Activated CD4-positive, alpha-beta T cell treated with anti-CD3 and anti-CD28 coated beads, Interleukin-2, amount 50 U/mL, for 4 hours (primary cell): Measurements from ENCODE around the gene MAGEB2.
"Not testable (repeated sequence)": the region's sequence is repeated elsewhere in the genome, so short reads cannot be mapped to it uniquely, and the experiment has no call there.

Source experiments
- DNase-seq, 2 experiments: peaks; one replicate each; pipeline ENCODE4 v3.0.0-alpha.2; 2020

The MAGEB2 gene

GRCh38 chrX:30215357-30215843 is at the start of gene MAGEB2:
Gene MAGEB2 (plus strand): TSS chrX:30215563. CDS start chrX:30218581, 3,018 bp downstream.
- no peak for DNase-seq

GRCh38 chrX:30170900-30171299 is 44.5 kb upstream of the MAGEB2 start:
- no peak for DNase-seq

GRCh38 chrX:30181353-30181752 is 34.0 kb upstream of the MAGEB2 start:
- DNase-seq = no peak

- no peak for DNase-seq
Observed at GRCh38 chrX:30183554-30183953, 31.8 kb upstream of the MAGEB2 start.

- no peak for DNase-seq
Observed at GRCh38 chrX:30190426-30190825, 24.9 kb upstream of the MAGEB2 start.

GRCh38 chrX:30193910-30194309 is 21.5 kb upstream of the MAGEB2 start:
- not testable (repeated sequence) for DNase-seq

- no peak for DNase-seq
Observed at GRCh38 chrX:30196322-30196721, 19.0 kb upstream of the MAGEB2 start.

- no peak for DNase-seq
Observed at GRCh38 chrX:30212172-30212571, 3.2 kb upstream of the MAGEB2 start.

GRCh38 chrX:30217465-30217864 is 2.1 kb downstream of the MAGEB2 start:
- no peak for DNase-seq

GRCh38 chrX:30219372-30219771 is 4.0 kb downstream of the MAGEB2 start:
- DNase-seq = no peak

- no peak for DNase-seq
Observed at GRCh38 chrX:30220661-30221060, 5.3 kb downstream of the MAGEB2 start.

GRCh38 chrX:30224536-30224935 is 9.2 kb downstream of the MAGEB2 start:
- DNase-seq = no peak

- no peak for DNase-seq
Observed at GRCh38 chrX:30228526-30228925, 13.2 kb downstream of the MAGEB2 start.

GRCh38 chrX:30230395-30230794 is 15.0 kb downstream of the MAGEB2 start, which contains the start of gene MAGEB3:
Gene MAGEB3 (plus strand): TSS chrX:30230657. CDS start chrX:30235925, 5,268 bp downstream.
- DNase-seq = no peak

- no peak for DNase-seq
Observed at GRCh38 chrX:30241724-30242415, 26.5 kb downstream of the MAGEB2 start, which contains the start of gene MAGEB4. Gene MAGEB4 (plus strand): TSS chrX:30242000. CDS start chrX:30242136, 136 bp downstream.

- no peak for DNase-seq
Observed at GRCh38 chrX:30246769-30247489, 31.6 kb downstream of the MAGEB2 start, which contains the start of gene MAGEB1. Gene MAGEB1 (plus strand): TSS chrX:30247146. CDS start chrX:30250494, 3,348 bp downstream.

- DNase-seq = no peak
Observed at GRCh38 chrX:30248854-30249253, 33.5 kb downstream of the MAGEB2 start.

GRCh38 chrX:30253257-30253656 is 37.9 kb downstream of the MAGEB2 start:
- no peak for DNase-seq

- no peak for DNase-seq
Observed at GRCh38 chrX:30259927-30260326, 44.6 kb downstream of the MAGEB2 start.

GRCh38 chrX:30261012-30261411 is 45.6 kb downstream of the MAGEB2 start:
- DNase-seq = no peak

GRCh38 chrX:30262763-30263162 is 47.4 kb downstream of the MAGEB2 start:
- DNase-seq = no peak
